Kidney (tissue), 14 donors: ENCODE data around the gene KCTD6. TPM values are rescaled to one million over a fixed set of nuclear protein-coding genes. Genes with fewer than 3 reads are reported as not detected.
A peak's percentile ranks its signal among the peaks of the same experiment; 100 is the strongest.

ENCODE experiments used
- DNase-seq, 5 donors: peaks; one replicate each; pipeline ENCODE4 v3.0.0-alpha.2; 2013 to 2020
- FAIRE-seq: peaks from 2 replicates; lab custom pipeline; 2012; peaks lifted over from hg19 to GRCh38; lab: Jason Lieb, UNC
- H3K27ac ChIP-seq, 2 donors: one replicate each; pipeline ENCODE4 v1.7.0; 2013; ENCODE audit warnings: low read depth in 2 of 2, low read length in 2 of 2, inconsistent platforms in 1 of 2
- H3K27me3 ChIP-seq: one replicate; pipeline ENCODE4 v1.7.1; 2013; ENCODE audit warnings: low read length, inconsistent platforms; ENCODE audit not compliant: control insufficient read depth, insufficient read depth
- H3K36me3 ChIP-seq, 3 donors: one replicate each; pipeline versions ENCODE4 v1.7.0 to v1.7.1; 2013; ENCODE audit warnings: low read length in 3 of 3, control low read depth in 1 of 3, inconsistent platforms in 1 of 3; ENCODE audit not compliant: insufficient read depth in 3 of 3, control insufficient read depth in 2 of 3
- H3K4me1 ChIP-seq, 3 donors: one replicate each; pipeline versions ENCODE4 v1.7.0 to v1.7.1; 2013; ENCODE audit warnings: low read length in 3 of 3, inconsistent platforms in 1 of 3, low read depth in 1 of 3; ENCODE audit not compliant: control insufficient read depth in 2 of 3, insufficient read depth in 2 of 3
- H3K4me3 ChIP-seq, 3 donors: one replicate each; pipeline versions ENCODE4 v1.7.0 to v1.8.1; 2013; ENCODE audit warnings: low read length in 3 of 3, control low read depth in 1 of 3, inconsistent platforms in 1 of 3
- H3K9ac ChIP-seq, 3 donors: one replicate each; pipeline versions ENCODE4 v1.7.0 to v1.7.1; 2013; ENCODE audit warnings: low read length in 3 of 3, control low read depth in 1 of 3, inconsistent platforms in 1 of 3
- H3K9me3 ChIP-seq, 3 donors: one replicate each; pipeline versions ENCODE4 v1.7.0 to v1.7.1; 2013; ENCODE audit warnings: low read length in 3 of 3, control low read depth in 1 of 3, inconsistent platforms in 1 of 3; ENCODE audit not compliant: control insufficient read depth in 2 of 3, insufficient read depth in 1 of 3
- CTCF ChIP-seq: IDR thresholded peaks from 3 replicates; pipeline ENCODE4 v1.5.1; 2012; ENCODE audit warnings: mild to moderate bottlenecking, moderate library complexity, borderline replicate concordance; ENCODE audit not compliant: insufficient read depth; ENCODE audit errors: extremely low read depth
- intact Hi-C: fragments of 100-400 bp; cut with DNase I; formaldehyde crosslinking; loops from one replicate; pipeline ENCODE4 v1.11.1; 2022
- polyA plus RNA-seq: library from polyadenylated mRNA; stranded (reverse); fragments of 350-450 nt; fragmentation: Illumina TruSeq; extraction: RNeasy Lipid Tissue Mini Kit (QIAGEN cat#74804); gene quantifications from one replicate; pipeline ENCODE4 v1.2.3, GENCODE V29; 2014; ENCODE audit warnings: low read depth, low replicate concordance; ENCODE audit not compliant: insufficient read depth
- total RNA-seq: library from RNA; stranded (reverse); fragmentation: NEBNext Ultra II Directional; extraction: Animal tissue kit (Norgen Biotek cat#: 25700); gene quantifications from one replicate; pipeline ENCODE4 v1.2.1, GENCODE V29; 2021
- donor health status: control.
- donor health status: control.
- donor health status: control.
- donor health status: control.
- donor health status: control.
- donor health status: DM: yes; HTN: yes; CAD: no.
- donor health status: Normal renal cell carcinoma (clear cell type).

The KCTD6 gene
- total and polyA plus RNA-seq, 2 donors from 2014 or later: 19.0 to 24.5 TPM

DNA sequence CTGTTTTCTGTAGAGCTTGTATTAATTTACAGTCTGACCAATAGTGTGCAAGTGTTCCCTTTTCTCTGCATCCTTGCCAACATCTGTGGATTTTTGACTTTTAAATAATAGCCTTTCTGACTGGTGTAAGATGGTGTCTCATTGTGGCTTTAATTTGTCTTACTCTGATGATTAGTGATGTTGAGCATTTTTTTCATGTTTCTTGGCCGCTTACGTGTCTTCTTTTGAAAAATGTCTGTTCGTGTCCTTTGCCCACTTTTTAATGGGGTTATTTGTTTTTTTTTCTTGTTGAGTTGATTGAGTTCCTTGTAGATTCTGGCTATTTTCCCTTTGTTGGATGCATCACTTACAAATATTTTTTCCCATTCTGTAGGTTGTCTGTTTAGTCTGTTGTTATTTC, 52.6 kb downstream of the KCTD6 start:
- H3K4me3 ChIP-seq: no peak overlapping the region
- H3K27ac ChIP-seq: no peak overlapping the region
- DNase-seq (peak in 1 of 5 donors; percentile 27), FAIRE-seq (peak; percentile 62)
- no peaks in the 10 kb centered on the region for H3K27me3 ChIP-seq
- H3K36me3 ChIP-seq: no peaks in the 10 kb centered on the region
- no peaks in the 10 kb centered on the region for H3K9me3 ChIP-seq
- no peaks in the 10 kb centered on the region for H3K4me1 ChIP-seq
- H3K9ac ChIP-seq: no peak overlapping the region
- TF ChIP-seq CTCF: no peak
- intact Hi-C loops: no loop called here

GRCh38 chr3:58551636-58552180, 59.8 kb downstream of the KCTD6 start:
- no peak for DNase-seq
- Histone ChIP-seq H3K9me3 (no peaks in the 10 kb centered on the region), H3K27ac (no peak overlapping the region), H3K4me3 (no peak overlapping the region), H3K9ac (no peak overlapping the region), H3K4me1 (no peaks in the 10 kb centered on the region), H3K36me3 (no peaks in the 10 kb centered on the region), H3K27me3 (no peaks in the 10 kb centered on the region)
- intact Hi-C loops: no loop called here
- FAIRE-seq: no peak
- TF ChIP-seq CTCF: no peak

Other genes starting within 250 kb of the KCTD6 start
- gene RPP14, start 185.9 kb upstream of the KCTD6 start, total RNA-seq: 14.9 TPM
- gene RPP14, start 185.9 kb upstream of the KCTD6 start, polyA plus RNA-seq: 12.0 TPM
- 7.8 TPM for gene HTD2, start 185.6 kb upstream of the KCTD6 start, total RNA-seq
- 6.4 TPM for gene HTD2, start 185.6 kb upstream of the KCTD6 start, polyA plus RNA-seq
- gene PXK, start 159.2 kb upstream of the KCTD6 start, total RNA-seq: 24.8 TPM
- gene PXK, start 159.2 kb upstream of the KCTD6 start, polyA plus RNA-seq: 21.6 TPM
- 71.7 TPM for gene PDHB, start 58.3 kb upstream of the KCTD6 start, total RNA-seq
- gene PDHB, start 58.3 kb upstream of the KCTD6 start, polyA plus RNA-seq: 138 TPM
- gene ACOX2, start 45.1 kb downstream of the KCTD6 start, total RNA-seq: 18.6 TPM
- 85.5 TPM for gene ACOX2, start 45.1 kb downstream of the KCTD6 start, polyA plus RNA-seq
- 180 TPM for gene FAM107A, start 85.3 kb downstream of the KCTD6 start, total RNA-seq
- gene FAM107A, start 85.3 kb downstream of the KCTD6 start, polyA plus RNA-seq: 52.5 TPM
- gene FAM3D, start 174.7 kb downstream of the KCTD6 start, total RNA-seq: 0.60 TPM
- 0.41 TPM for gene FAM3D, start 174.7 kb downstream of the KCTD6 start, polyA plus RNA-seq